Measurements from ENCODE around the gene SPOCD1. TPM values are rescaled to one million over a fixed set of nuclear protein-coding genes. Genes with fewer than 3 reads are reported as not detected.

Gene SPOCD1
- total and polyA plus RNA-seq, 2 of the 4 experiments (the other 2 are of a cell fraction), result 59.7 to 132 TPM

DNA sequence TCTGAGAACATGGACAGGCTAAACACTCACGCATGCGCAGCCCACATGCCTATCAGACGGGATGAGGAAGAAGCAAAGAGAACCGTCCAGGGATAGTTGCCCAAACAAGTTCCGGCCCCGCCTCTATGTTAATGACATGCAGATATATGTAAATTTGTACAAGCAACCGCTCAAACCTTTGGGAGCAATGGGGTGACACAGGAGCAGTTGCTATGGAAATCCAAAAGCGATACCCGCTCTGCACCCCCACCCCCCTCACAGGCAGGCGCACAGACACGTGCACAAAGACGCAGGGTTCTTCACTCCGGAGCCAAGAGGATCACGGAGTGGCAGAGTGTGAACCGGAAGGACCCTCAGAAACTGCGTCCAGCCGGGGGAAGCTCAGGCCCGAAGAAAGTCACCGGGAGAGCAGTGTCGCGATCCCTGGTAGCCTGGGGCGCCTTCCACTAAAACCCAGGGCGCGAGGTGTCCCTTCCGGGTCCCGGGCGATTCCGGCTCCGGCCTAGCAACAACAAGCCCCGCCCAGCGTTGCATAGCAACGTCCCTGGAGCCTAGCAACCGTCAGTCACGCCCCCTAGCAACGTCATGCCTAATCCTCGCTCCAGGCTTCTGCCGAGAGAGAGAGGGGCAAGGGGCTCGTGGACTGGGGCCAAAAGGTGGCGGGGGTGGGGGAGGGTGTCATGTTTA lies 27.5 kb downstream of the SPOCD1 start:
- WGBS, 2 experiments (ENCODE audit: extremely low coverage in 2 of 2, insufficient read length in 1 of 2), result 2% methylated on average over 10 of the region's 39 CpGs; no CpG with 5 or more reads in 1 of the 2 experiments
- CTCF ChIA-PET, result interaction anchor here (0.7 to 2.1 kb wide), 16 partner anchors 10 to 366 kb away, joined by 3 to 11 read pairs (median 3); partner anchors contain the start of gene COL16A1
- H2AFZ ChIP-seq (replicated peaks; ENCODE audit: low read length, poor library complexity), result peak overlapping the region; percentile 100
- TF ChIP-seq NFE2L2 (IDR thresholded peaks at IDR 0.05; ENCODE audit: low read depth, low read length), result no peak
- TF ChIP-seq USF2 (IDR thresholded peaks at IDR 0.05; ENCODE audit: low read depth, low read length), result no peak; the same call in 1 of the 2 replicates
- TF ChIP-seq BHLHE40 (IDR thresholded peaks at IDR 0.05; ENCODE audit: low read depth, low read length), result peak; percentile 83
- TF ChIP-seq SMC3 (IDR thresholded peaks at IDR 0.05; ENCODE audit: low read depth, low read length), result no peak
- no peak for TF ChIP-seq CHD1 (IDR thresholded peaks at IDR 0.05; ENCODE audit: low read depth, low read length)
- no peak for TF ChIP-seq MAFK (IDR thresholded peaks at IDR 0.05; ENCODE audit: low read depth, low read length)
- 0 out of 2 replicates have a peak, but pooled peaks have one; percentile 19 for TF ChIP-seq RFX5 (IDR thresholded peaks at IDR 0.05; ENCODE audit: low read depth, low read length)
- TF ChIP-seq FOS (IDR thresholded peaks at IDR 0.05; ENCODE audit: low read depth, low read length), result no peak
- no peak; the same call in 1 of the 2 replicates for TF ChIP-seq MAZ (IDR thresholded peaks at IDR 0.05; ENCODE audit: borderline replicate concordance, low read depth, low read length)
- TF ChIP-seq CEBPB (IDR thresholded peaks at IDR 0.05; ENCODE audit: low read depth, low read length), result 0 out of 2 replicates have a peak, but pooled peaks have one; percentile 14
- TF ChIP-seq POLR2A (IDR thresholded peaks at IDR 0.05; ENCODE audit: low read depth, low read length), result peak; percentile 50; the same call in 1 of the 2 replicates
- no peak for TF ChIP-seq CTCF (conservative IDR thresholded peaks at IDR 0.05; ENCODE audit: low read depth, low read length)
- TF ChIP-seq MXI1 (IDR thresholded peaks at IDR 0.05; ENCODE audit: borderline replicate concordance, low read depth, low read length), result peak; percentile 80; the same call in 1 of the 2 replicates
- no peak for TF ChIP-seq RAD21 (IDR thresholded peaks at IDR 0.05; ENCODE audit: low read length)
- no peak for TF ChIP-seq RCOR1 (IDR thresholded peaks at IDR 0.05; ENCODE audit: insufficient replicate concordance, low read length)

More for the DNA sequence above, 27.5 kb downstream of the SPOCD1 start:
- Histone ChIP-seq H3K9me1 (ENCODE audit: insufficient read depth, low read length) (peaks cover 7% of the 10 kb centered on the region), H4K20me1 (ENCODE audit: insufficient read depth, low read length) (peaks cover 11% of the 10 kb centered on the region), H3K18ac (ENCODE audit: low read depth, low read length) (peak overlapping the region; percentile 58), H4K91ac (ENCODE audit: insufficient read depth, low read depth, low read length) (peak overlapping the region; percentile 95), H4K5ac (ENCODE audit: low read depth, low read length) (peak overlapping the region; percentile 66), H3K36me3 (ENCODE audit: control insufficient read depth, insufficient read depth, low read length) (no peaks in the 10 kb centered on the region), H2BK120ac (ENCODE audit: low read depth, low read length) (peak overlapping the region; percentile 92), H2AK5ac (ENCODE audit: low read depth, low read length) (peak overlapping the region; percentile 90), H2AK9ac (replicated peaks; ENCODE audit: low read depth, low read length, poor library complexity) (peak overlapping the region; percentile 97), H3K56ac (ENCODE audit: extremely low read depth, insufficient read depth, low read length) (peak overlapping the region; percentile 91), H2BK5ac (ENCODE audit: low read depth, low read length, poor library complexity, severe bottlenecking) (peak overlapping the region; percentile 66), H3K14ac (replicated peaks; ENCODE audit: low read depth, low read length) (peak overlapping the region; percentile 99), H3K27ac (ENCODE audit: insufficient read depth, low read length) (peak overlapping the region; percentile 78), H2BK20ac (ENCODE audit: low read depth, low read length) (peak overlapping the region; percentile 60; the same call in 1 of the 2 replicates), H4K8ac (ENCODE audit: low read depth in 2 of 2, low read length in 2 of 2) (peak overlapping the region; percentile 80 to 97), H3K27me3 (ENCODE audit: control insufficient read depth, insufficient read depth, low read length) (no peaks in the 10 kb centered on the region), H3K4me3 (ENCODE audit: insufficient read depth, low read depth, low read length) (peak overlapping the region; percentile 60), H3K9ac (ENCODE audit: low read depth, low read length) (peak overlapping the region; percentile 71), H3K4me2 (ENCODE audit: low read depth, low read length) (peak overlapping the region; percentile 91), H3K4me1 (ENCODE audit: control insufficient read depth, insufficient read depth, low read length) (peaks cover 4% of the 10 kb centered on the region), H3K9me3 (ENCODE audit: control insufficient read depth, insufficient read depth, low read length) (no peaks in the 10 kb centered on the region), H3K4ac (ENCODE audit: low read depth, low read length) (peak overlapping the region; percentile 97), H2BK15ac (ENCODE audit: low read depth, low read length) (peak overlapping the region; percentile 78; the same call in 1 of the 3 replicates), H3K79me1 (ENCODE audit: low read depth in 1 of 2, low read length in 2 of 2) (peaks cover 0 to 16% of the 10 kb centered on the region in 2 experiments; a peak in 2 of 4 replicates), H3K23ac (ENCODE audit: low read depth, low read length) (peak overlapping the region; percentile 95)
- ATAC-seq (ENCODE audit: low read depth), result peak; percentile 71
- in situ Hi-C loops (cut with MboI; ENCODE audit: low sequenced_read_pairs), result loop anchor here (5.0 kb wide), 1 partner anchor 126 kb away; no protein-coding TSS in a partner anchor
- no TSS peak for BruUV-seq (replicated peaks)
- POLR2A ChIA-PET (ENCODE audit: unreplicated experiment), result no interaction called here
- peak; percentile 89 for DNase-seq
- dilution Hi-C loops (cut with HindIII; ENCODE audit: low sequenced_read_pairs, unreplicated experiment), result no loop called here
- intact Hi-C loops (cut with micrococcal nuclease), result loop anchor here (2.0 kb wide), 4 partner anchors 25 to 223 kb away; partner anchors contain the start of gene COL16A1
